Measurements from ENCODE around the gene SPINK2.
A peak's percentile ranks its signal among the peaks of the same experiment; 100 is the strongest.

SPINK2 gene

DNA sequence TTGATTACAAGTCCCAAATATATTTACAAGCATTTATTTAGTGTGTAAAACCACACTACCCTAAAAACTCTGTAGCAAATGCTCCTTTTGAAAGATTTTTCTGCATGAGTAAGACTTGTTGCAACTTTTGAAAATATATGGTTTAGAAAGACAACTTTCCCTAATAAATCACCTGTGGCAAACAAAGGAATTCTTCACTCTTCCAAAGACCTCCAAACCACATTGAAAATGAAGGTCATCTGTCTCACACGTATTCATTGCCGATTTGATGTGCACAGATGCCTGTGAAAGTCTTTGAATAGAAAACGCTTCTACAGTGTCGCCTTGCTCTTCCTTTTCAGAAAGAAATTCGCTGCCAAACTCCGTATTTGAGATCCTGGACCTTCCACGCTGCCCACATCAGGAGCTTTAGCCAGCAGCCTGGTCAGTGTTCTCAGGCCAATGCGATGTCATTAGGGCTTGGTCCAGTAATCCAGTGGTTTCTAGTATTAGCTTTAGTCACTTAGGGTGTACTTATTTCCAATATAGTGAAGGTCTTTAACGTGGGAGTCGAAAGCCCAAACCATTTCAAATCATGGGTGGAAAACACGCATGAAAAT, 22.2 kb downstream of the SPINK2 start:
- DNase-seq = no peak

DNA sequence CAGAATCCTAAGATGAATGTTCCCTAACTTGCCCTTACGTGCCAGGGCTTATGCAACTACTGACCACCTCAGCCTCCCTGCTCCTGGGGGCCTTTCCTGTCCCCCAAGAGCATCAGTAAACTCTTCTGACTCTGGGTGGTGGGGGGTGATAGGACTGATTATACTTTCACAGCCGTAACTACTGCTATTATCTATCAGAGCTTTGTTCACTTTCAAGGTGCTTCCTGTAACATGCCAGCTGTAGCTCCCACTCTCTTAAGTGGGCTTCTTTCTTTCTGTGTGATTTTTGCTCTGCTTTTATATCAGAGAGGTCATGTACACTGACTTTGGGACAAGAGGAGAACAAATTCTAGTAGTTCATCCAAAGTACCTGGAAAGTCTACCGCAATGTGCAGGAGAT, 25.3 kb downstream of the SPINK2 start:
- DNase-seq = no peak

DNA sequence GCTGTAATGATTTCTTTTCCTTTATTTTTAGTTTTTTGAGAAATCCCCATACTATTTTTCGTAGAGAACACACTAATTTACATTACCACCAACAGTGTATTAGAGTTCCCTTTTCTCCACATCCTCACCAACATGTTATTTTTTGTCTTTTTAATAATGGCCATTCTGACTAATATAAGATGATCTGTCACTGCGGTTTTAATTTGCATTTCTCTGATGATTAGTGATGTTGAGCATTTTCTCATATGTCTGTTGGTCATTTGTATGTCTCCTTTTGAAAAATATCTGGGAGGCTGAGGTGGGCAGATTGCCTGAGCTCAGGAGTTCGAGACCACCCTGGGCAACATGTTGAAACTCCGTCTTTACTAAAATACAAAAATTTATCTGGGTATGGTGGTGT, 30.2 kb downstream of the SPINK2 start:
- DNase-seq = no peak

DNA sequence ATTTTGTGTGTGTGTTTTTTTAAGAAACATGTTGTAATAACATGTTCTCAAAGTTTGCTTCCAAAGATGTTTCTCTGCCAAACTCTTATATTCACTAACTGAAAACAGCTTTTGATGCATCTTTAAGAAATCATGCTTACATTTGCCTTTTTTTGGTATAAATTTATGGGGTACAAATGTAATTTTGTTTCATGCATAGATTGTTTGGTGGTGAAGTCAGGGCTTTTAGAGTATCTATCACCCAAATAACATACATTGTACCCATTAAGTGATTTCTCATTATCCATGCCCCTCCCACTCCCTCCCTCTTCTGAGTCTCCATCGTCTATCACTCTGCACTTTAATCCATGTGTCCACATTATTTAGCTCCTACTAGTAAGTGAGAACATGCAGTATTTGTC, 30.8 kb downstream of the SPINK2 start:
- no peak for DNase-seq

DNA sequence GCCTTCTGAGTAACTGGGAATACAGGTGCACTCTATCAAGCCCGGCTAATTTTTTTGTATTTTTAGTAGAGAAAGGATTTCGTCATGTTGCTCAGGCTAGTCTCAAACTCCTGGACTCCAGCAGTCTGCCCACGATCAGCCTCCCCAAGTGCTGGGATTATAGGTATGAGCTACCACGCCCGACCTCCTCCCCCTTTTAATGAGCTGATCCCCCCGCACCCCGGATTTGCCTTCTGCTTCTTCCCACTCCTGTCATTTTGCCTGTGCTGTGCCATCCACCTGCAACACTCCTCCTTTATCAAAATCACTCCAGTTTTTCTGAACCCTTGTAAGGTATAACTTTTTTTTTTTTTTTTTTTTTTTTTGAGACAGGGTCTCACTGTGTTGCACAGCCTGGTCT, 33.4 kb downstream of the SPINK2 start:
- no peak for DNase-seq

DNA sequence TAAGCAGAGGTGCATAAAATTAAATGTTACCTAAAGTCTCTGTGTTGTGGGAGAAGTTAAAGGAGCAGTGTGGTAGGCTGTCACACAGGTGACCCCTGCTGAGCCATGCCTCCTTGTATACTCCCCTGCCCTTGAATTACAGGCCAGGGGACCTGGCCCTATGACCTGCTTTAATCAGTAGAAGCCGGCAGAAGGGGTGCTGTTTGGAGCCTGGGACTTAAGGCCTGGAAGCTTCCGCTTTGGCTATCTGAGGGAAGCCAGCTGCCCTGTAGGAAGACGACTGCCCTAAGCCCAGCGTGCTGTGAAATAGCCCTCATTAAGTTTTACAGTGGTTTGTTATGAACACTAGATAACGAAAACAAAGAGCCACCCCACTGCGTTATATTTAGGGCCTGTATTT, 34.1 kb downstream of the SPINK2 start:
- no peak for DNase-seq

DNA sequence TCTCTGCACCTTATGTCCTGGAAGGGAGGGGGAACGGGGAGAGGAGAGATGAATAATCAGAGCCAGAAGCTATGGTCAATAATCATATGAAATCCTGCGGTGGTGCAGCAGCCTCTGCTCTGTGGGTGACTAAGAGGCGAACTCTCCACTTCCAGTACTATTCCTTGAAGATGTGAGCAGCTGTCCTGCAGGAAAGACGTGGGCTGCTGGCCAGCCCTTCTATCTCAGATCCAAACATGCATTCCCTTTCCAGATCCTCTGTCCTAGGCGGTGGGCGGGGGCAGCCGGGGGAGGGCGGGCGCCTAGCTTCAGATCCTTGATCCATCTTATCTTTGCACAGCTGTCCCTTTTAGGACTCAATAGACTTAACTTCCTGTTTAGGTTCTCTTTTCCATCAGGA, 34.5 kb downstream of the SPINK2 start:
- DNase-seq = no peak

DNA sequence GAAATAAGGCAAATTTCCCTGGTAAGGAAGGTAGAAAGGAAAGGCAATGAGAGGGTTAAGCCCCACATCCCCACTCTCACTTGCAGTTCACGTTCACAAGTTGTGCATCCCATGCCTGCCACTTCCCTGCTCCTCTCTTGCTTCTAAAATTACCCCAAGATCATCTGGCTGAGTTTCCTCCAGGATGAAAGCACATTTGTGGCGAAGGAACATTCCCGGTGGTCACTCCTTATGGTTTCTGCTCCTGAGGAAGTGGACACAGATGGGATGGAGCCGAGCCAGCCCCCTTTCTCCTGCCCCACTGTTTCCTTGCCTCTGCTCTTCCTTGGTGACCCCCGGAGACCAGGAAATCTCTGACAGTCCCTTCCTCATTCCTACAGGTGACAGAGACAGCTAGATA, 37.5 kb downstream of the SPINK2 start:
- no peak for DNase-seq

DNA sequence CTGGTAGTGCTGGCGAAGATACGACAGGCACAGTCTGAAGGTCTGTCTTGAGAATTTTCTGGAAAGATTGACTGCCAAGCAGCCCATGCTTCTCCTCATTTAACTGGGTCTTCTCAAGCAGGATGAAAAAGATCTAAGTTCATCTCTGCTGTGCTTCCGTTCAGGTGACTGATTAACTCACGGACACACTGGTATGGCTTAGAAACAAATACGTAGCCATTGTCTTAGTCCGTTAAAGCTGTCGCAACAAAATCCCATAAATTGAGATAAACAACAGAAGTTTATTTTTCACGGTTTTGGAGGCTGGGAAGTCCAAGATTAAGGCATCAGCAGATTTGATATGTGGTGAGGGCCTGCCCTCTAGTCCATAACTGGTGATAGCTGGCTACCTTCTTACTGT, 39.5 kb downstream of the SPINK2 start:
- no peak for DNase-seq

DNA sequence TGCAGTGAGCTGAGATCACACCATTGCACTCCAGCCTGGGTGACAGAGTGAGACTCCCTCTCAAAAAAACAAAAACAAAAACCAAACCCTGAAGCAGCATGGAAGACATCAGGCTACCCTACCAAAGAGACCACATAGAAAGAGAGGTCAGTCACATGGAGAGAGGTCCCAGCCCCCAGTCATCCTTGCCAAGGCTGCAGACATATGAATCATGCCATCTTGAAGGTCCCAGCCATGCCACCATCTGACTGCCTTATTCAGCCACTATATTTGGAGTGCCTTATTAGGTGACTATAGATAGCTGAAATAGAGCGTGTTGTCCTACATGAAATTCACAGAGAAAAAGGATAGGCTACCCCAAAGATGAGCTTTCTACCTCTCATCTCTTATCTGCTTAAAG, 48.2 kb downstream of the SPINK2 start:
- DNase-seq = no peak

DNA sequence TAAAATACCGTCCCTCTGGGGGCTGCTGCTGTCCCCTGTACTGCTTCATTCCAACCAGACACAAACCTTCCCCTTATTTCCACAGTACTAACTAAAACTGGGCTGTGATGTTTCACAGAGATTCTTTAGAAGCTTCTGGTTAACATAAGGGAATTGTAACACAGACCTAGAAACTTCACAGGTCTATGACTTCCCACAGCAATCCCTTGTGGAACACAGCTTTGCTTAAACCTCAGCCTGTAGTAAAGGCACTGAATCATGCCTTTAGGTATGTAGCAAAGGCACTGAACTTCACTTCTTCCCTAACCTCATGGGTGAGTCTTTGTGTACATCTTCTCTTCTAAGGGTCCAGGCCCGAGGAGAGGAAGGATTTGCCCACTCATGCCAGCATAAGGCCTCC, 49.4 kb downstream of the SPINK2 start:
- DNase-seq = no peak

DNA sequence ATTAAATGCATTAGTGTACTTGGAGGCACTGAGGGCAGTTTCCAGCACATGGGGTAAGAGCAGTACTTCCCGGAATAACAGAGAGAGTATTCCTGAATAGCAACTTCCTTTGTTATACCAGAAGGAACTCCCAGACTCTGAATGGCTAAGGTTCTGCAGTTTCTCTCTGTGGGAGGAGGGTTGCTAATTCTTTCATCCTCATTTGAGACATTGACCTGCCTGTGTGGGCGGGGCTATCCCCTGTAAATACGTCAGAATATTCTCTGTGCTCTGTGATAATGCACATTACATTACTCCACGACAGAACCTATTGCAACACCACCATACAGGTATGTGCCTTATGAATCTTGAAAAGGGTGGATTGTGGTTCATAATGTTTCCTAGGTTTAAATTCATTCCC, 52.7 kb downstream of the SPINK2 start:
- no peak for DNase-seq

DNA sequence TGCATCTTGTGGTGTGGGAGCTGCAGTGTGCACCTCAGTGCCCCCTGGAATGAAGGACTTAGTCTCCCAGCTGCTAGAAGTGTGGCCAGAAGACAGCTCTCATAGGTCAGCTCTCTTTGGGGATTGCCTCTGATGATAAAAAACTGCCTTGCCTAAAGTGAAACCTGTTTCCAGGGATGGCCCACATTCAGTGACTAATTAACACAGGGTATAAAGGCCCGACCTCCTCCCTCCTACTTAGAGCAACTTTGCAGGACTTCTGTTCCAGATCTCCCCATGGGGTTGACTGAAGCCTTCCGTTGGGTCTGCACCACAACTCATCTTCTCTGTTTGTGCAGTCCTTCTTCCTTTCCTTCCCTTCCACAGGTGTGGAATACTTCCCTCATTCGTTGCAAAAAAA, 53.2 kb downstream of the SPINK2 start:
- no peak for DNase-seq

DNA sequence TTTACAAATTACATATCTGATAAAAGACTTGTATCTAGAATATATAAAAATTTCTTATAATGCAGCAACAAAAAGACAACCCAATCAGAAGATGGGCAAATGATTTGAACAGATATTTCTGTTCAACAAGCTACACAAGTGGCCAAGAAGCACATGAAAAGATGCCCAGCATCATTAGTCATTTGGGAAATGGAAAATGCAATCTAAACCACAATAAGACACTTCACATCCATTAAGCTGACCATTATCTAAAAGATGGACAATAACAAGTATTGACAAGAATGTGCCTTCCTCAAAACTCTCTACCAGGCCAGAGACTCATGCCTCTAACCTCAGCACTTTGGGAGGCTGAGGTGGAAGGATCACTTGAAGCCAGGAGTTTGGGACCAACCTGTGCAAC, 53.9 kb downstream of the SPINK2 start:
- DNase-seq = no peak

DNA sequence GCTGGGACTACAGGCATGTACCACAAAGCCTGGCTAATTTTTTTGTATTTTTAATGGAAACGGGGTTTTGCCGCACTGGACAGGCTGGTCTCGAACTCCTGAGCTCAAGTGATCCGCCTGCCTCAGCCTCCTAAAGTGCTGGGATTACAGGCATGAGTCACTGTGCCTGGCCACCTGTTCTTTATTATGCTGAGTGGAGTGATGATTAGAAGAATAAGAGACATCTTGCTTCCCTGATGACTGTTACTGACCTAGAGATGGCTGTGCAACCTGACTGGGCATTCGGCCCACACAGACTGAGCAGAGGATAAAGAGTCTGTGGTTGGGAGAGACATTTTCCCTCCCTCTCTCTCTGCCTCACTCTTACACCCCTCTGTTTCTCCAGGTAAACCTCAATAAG, 56.7 kb downstream of the SPINK2 start:
- DNase-seq = no peak

DNA sequence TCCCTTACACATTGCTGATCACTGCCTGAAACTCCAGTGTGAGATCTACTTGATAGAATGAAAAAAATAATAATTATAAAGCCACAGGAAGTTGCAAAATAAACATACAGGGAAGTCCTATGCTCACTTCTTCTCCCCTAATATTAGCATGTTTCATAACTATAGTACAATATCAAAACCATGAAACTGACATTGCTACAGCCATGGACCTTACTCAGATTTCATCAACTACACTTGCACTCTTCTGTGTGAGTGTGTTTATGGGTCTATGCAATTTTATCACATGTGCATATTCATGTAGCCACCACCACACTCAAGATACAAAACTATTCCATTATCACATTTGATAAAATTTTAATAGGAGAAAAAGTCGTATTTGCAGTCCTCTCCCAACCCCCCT, 57.3 kb downstream of the SPINK2 start:
- DNase-seq = no peak

DNA sequence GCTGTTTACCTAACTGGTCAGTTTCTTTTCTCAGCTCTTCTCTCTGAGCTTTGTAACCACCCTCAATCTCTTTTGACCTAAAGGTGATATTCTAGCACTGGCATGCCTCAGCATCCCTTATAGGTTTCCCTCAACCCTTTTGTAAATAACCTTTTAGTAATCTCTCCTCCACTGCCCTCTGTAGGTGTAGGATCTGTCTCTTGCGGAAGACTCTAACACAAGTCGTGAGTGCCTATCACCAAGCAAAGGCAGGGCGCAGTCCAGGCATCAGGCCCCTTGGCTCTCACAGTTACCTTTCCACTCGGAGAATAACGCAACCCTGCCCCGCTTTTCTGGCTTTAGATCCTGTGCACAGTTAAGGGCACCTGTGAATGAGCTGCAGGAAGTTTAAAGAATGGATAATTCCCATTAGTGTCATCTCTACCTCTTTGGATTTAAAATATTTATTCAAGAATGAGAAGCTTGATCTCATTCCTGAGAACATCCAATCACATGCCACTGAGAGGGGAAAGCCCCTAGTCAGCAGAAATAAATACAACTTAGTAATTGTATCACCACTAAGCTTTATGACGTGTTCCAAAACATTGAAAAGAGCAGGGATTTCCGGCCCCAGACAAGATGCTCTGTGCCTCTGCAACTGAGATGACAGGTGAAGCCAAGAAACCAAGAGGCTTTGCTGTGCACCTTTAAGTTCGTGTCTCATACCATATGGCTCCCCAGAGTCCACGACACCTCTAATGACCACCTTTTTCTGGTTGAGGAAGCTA, 58.8 kb downstream of the SPINK2 start:
- DNase-seq = peak; percentile 8

DNA sequence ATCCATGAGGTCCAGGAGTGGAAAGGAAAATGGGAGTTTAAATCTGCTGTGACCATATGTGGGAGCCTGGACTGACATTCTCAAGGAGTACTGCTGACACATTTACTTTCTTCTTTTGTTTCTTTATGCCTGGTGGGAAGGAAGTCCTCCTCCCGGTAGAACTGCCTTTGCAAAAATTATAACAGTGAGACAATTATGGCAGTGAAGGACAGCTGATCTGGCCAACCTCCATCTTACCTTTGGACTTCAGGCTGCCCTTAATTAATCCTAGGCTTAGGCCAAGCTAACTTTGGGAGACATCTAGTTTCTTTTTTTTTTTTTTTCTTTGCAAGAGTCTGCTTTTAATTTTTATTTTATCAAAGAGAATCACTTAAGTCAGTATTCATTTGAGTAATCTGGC, 61.3 kb downstream of the SPINK2 start:
- no peak for DNase-seq
